IPS-20b (cell line): ENCODE measurements around the gene EIF3K.

Experiments
- H3K27ac ChIP-seq: one replicate; pipeline ENCODE4 v1.5.1; 2013; ENCODE audit warnings: low read length
- H3K27me3 ChIP-seq: 2 replicates; pipeline ENCODE4 v1.6.1; 2013; ENCODE audit warnings: mild to moderate bottlenecking, low read length, inconsistent platforms; ENCODE audit not compliant: insufficient read depth
- H3K36me3 ChIP-seq: 2 replicates; pipeline ENCODE4 v1.6.1; 2013; ENCODE audit warnings: low read depth, mild to moderate bottlenecking, inconsistent platforms, low read length, moderate library complexity; ENCODE audit not compliant: insufficient read depth
- H3K4me1 ChIP-seq: 2 replicates; pipeline ENCODE4 v1.6.1; 2013; ENCODE audit warnings: mild to moderate bottlenecking, control low read depth, inconsistent platforms, low read length, moderate library complexity; ENCODE audit not compliant: insufficient read depth
- H3K4me3 ChIP-seq: 2 replicates; pipeline ENCODE4 v1.5.1; 2013; ENCODE audit warnings: mild to moderate bottlenecking, low read length, inconsistent platforms
- H3K9ac ChIP-seq: 2 replicates; pipeline ENCODE4 v1.6.1; 2013; ENCODE audit warnings: low read depth, mild to moderate bottlenecking, inconsistent platforms, low read length, moderate library complexity
- H3K9me3 ChIP-seq: 2 replicates; pipeline ENCODE4 v1.6.1; 2013; ENCODE audit warnings: mild to moderate bottlenecking, low read depth, low read length, inconsistent platforms; ENCODE audit not compliant: insufficient read depth

EIF3K gene

DNA sequence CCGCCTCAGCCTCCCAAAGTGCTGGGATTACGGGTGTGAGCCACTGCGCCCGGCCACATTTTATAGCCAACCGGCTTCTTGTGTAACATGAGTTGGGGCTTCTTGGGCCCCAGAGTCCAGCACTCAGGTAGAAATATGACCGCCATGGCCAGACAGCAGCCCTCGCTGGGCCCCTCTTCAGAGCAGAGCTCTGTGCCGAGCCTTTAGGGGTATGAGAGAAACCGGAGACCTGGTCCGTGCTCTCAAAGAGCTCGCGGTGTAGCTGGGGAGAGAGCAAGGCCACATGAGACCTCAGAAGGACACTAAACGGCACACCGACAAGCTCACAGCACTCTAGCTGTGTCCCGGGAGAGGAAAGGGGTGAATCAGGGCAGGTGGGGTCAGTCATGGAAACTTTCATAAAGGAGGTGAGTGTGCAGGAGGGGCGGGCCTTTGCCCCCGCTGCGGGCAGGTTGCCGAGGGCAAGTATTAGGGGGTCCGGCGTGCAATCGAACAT, 44.2 kb downstream of the EIF3K start:
- H3K9ac ChIP-seq = peak overlapping the region; percentile 14; the same call in 1 of the 2 replicates
- H3K27me3 ChIP-seq = no peaks in the 10 kb centered on the region
- peaks cover under 1% of the 10 kb centered on the region; the same call in 1 of the 2 replicates for H3K36me3 ChIP-seq
- no peaks in the 10 kb centered on the region for H3K9me3 ChIP-seq
- H3K27ac ChIP-seq = peak overlapping the region; percentile 6
- no peak overlapping the region for H3K4me3 ChIP-seq
- peaks cover 68% of the 10 kb centered on the region for H3K4me1 ChIP-seq

DNA sequence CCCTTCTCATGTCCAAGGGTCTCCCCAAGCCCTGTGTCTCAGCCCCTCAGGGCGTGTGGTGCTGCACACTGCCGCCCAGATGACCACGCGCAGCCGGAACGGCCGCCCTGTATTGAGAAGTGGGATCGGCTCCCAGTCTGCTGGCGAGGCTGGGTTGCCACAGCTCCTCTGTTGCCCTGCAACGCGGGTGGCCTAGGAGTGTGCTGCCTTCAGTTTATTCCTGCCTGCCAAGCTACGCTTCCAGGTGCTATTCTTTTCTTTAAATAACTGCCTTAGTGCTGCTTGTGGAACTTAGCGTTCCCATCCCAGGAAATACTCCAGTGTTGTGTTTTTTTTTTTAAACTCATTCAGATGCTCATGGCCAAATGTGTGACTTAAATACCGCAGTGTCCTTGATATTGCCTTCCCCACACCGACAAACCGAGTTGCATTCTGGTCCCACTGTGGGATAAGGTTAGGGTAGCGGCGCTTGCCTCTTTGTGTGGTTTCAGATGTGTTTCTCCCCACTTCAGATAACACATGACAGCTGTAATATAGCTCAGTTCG, 45.0 kb downstream of the EIF3K start:
- Histone ChIP-seq H3K4me3 (no peak overlapping the region), H3K9me3 (no peaks in the 10 kb centered on the region), H3K27me3 (no peaks in the 10 kb centered on the region), H3K9ac (peak overlapping the region; percentile 86), H3K36me3 (peaks cover 6% of the 10 kb centered on the region; the same call in 1 of the 2 replicates), H3K4me1 (peaks cover 67% of the 10 kb centered on the region), H3K27ac (peak overlapping the region; percentile 17)

DNA sequence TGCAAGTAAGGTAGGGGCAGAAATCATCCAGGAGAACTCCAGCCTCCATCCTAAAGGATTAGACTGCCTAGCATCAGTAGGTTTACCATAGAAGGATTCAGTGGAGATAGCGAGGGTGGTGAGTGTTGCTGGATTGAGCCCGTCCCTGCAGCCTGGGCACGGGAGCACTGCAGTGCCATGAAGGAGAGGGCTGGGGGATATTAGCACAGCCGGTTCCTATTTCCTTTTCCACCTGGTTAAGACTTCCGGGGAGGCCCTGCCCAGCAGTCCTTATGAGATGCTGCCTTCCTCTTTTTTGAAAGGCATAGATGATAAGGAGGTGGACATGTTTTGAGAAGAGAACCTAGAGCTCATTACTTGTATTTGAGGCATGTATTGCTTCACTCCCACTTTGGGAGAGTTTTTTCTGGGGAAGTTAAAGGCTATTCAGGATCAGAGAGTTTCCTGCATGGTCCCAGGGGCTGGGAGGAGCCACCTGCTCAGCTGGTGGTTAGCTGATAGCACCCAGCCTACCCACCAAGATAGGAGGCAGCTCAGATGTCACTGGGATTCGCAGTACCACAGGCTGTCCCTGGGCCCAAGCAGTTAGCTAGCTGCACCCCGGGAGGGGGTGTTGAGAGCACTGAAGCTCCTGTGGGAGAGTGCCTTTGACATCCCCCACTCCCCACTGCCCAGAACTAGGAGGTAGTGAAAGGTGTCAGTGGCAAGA, 45.7 kb downstream of the EIF3K start:
- peaks cover 6% of the 10 kb centered on the region; the same call in 1 of the 2 replicates for H3K36me3 ChIP-seq
- peaks cover 72% of the 10 kb centered on the region for H3K4me1 ChIP-seq
- H3K27ac ChIP-seq = peak overlapping the region; percentile 96
- H3K4me3 ChIP-seq = no peak overlapping the region
- no peaks in the 10 kb centered on the region for H3K27me3 ChIP-seq
- H3K9ac ChIP-seq = peak overlapping the region; percentile 86
- no peaks in the 10 kb centered on the region for H3K9me3 ChIP-seq

DNA sequence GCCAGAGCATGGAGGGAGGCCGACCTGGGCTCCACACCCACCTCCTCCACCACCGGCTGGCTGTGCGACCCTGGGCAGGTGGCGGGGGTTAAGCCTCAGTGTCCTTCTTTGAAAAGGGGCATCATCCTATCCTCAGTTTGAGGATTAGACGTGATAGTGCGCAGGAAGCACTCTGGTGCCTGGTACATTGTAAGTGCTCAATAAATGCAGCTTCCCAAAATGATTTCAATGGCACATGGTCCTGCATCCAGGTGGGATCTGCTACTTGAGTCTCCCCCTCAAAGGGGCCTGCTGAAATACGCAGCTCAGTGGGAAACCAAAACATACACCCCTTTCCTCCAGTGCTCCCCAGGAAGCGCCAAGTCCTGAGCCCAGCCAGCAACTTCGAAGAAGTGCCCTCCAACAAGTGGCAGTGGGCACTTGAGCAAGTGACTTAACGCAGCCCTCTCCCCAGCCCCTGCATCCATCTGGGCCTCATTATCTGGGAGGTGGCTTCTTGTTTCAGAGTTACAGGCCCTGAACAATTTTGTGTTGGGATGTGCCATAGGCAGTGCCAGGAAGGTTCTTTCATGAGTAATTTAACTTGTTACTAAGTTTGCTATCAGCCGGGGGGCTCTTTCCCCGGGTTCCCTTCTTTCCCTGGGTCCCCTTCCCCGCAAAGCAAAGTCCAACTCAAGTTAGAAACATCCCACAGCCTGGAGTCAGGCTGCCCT, 46.4 kb downstream of the EIF3K start:
- Histone ChIP-seq H3K4me3 (peak overlapping the region; percentile 36; the same call in 1 of the 2 replicates), H3K9me3 (no peaks in the 10 kb centered on the region), H3K36me3 (peaks cover 13% of the 10 kb centered on the region; the same call in 1 of the 2 replicates), H3K27ac (peak overlapping the region; percentile 96), H3K9ac (peak overlapping the region; percentile 86), H3K27me3 (no peaks in the 10 kb centered on the region), H3K4me1 (peaks cover 76% of the 10 kb centered on the region)

DNA sequence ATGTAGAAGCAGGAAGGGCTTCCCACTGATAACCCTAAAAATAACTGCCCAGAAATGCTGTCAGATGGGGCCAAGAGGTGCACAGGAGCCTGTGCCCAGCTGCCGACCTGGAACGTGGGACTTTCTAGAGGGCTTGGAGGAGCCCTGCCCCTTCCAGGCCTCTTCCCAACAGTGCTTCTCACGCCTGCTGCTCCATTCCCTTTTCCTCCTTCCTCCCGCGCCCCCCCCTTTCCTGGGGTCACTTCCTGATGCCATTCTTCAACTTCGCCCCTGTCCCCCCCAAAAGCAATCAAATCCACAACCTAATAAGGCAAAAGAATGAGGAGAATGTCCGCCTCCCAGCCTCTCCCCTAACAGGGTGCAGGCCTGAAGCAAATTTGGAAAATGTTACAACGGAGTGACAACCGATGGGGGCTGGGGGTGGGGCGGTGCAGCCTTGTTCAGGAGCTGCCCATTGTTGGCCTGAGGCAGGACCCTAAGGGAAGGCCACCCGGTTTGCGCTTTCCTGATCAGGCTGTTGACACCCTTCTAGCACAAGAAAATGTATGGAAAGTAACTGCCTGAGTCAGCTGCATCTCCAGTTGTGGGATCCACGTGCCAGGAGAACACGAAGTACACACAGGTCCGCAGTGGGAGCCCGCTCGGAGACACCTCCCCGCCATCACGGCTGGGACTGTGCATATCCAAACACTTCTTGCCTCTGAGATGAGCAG, 47.1 kb downstream of the EIF3K start:
- Histone ChIP-seq H3K9ac (peak overlapping the region; percentile 86), H3K4me3 (peak overlapping the region; percentile 36; the same call in 1 of the 2 replicates), H3K27me3 (no peaks in the 10 kb centered on the region), H3K27ac (peak overlapping the region; percentile 96), H3K4me1 (peaks cover 75% of the 10 kb centered on the region), H3K9me3 (no peaks in the 10 kb centered on the region), H3K36me3 (peaks cover 13% of the 10 kb centered on the region; the same call in 1 of the 2 replicates)

DNA sequence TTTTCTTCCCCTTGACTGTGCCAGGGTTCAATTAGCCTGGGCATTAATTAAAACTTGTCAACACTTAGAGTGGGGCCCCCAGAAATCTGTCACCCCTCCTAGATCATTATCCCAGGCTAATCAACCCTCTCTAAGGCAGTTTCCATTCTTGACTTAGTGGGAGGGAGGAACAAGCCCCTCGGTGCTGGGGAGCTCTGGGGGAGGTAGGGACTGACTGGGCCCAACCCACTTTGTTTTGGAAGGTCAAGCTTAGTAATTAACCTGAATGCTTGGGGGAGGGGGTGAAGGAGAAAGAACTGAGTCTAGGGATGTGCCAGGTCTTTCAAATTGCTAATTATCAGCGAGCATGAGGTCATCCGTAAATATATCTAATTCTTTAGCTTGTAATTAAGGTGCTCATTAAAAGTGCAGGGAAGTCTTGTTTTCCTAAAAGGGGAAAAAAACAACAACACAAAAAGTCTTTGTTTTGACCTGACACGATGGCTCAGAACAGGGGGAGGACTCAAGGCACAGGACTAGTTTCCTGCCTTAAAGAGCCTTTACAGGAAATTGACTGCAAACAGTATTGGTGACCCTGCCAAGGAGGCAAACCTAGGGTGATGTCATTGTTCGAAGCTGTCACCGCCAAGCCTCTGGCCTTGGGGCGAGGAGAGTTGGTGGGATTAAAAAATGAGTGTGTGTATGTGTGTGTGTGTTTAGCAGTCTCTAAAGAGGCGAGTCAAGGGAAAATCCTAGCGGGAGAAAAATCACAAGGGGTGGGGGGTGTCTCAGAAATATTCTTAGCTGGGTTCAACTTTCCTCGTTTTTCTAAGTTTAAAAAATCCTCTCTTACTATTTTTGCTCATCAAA, 47.9 kb downstream of the EIF3K start:
- Histone ChIP-seq H3K27me3 (no peaks in the 10 kb centered on the region), H3K4me3 (peak overlapping the region; percentile 9; the same call in 1 of the 2 replicates), H3K4me1 (peaks cover 77% of the 10 kb centered on the region), H3K27ac (peak overlapping the region; percentile 93), H3K9me3 (no peaks in the 10 kb centered on the region), H3K36me3 (peaks cover 13% of the 10 kb centered on the region; the same call in 1 of the 2 replicates), H3K9ac (peak overlapping the region; percentile 81)

DNA sequence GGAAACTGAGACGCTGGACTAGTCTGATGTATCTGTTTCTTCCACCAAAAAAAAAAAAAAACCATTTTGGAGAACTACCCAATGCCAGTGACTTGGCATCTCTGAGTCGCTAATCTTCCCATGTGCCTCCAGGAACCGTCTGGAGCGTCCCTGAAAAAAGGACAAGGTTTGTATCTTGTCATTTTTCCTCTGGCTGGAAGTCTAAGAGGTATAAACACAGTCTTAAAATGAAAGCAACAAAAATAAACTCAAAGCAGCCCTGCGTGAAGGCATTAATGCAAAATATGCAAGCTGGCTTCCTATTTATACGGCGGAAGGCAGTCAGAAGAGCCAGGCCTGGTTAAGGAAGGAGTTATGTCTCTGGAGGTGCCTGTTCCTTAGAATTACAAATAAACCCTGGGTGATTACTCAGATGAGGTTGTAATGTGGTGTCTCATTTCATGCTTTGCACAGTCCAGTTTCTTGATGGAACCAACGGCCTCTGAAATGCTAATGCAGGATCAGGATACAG, 48.7 kb downstream of the EIF3K start:
- Histone ChIP-seq H3K9me3 (no peaks in the 10 kb centered on the region), H3K27me3 (no peaks in the 10 kb centered on the region), H3K9ac (peak overlapping the region; percentile 81; the same call in 1 of the 2 replicates), H3K4me1 (peaks cover 69% of the 10 kb centered on the region), H3K4me3 (no peak overlapping the region), H3K27ac (peak overlapping the region; percentile 93), H3K36me3 (peaks cover 13% of the 10 kb centered on the region; the same call in 1 of the 2 replicates)

DNA sequence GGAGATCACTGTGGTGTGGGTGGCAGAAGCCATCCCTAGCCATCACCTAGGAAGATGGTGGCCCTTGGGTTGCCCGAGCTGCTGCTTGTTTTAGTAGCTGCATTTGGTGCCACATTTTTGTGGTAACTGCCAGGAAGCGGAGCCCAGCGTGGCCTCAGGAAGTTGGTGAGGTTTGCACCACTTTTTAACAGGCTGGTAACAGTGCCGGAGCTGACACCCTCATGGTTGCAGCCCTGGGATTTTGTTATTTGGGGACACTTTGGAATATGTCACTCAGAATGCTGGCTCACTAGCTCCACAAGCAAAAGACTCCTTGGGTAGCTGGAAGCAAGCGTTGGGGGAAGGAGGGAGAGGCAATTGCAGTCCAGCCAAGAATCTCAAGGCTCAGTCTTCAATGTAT, 50.6 kb downstream of the EIF3K start:
- peaks cover 57% of the 10 kb centered on the region for H3K4me1 ChIP-seq
- H3K27me3 ChIP-seq = no peaks in the 10 kb centered on the region
- no peak overlapping the region for H3K27ac ChIP-seq
- H3K36me3 ChIP-seq = peaks cover 13% of the 10 kb centered on the region; the same call in 1 of the 2 replicates
- H3K9ac ChIP-seq = peak overlapping the region; percentile 16; the same call in 1 of the 2 replicates
- H3K4me3 ChIP-seq = no peak overlapping the region
- no peaks in the 10 kb centered on the region for H3K9me3 ChIP-seq

DNA sequence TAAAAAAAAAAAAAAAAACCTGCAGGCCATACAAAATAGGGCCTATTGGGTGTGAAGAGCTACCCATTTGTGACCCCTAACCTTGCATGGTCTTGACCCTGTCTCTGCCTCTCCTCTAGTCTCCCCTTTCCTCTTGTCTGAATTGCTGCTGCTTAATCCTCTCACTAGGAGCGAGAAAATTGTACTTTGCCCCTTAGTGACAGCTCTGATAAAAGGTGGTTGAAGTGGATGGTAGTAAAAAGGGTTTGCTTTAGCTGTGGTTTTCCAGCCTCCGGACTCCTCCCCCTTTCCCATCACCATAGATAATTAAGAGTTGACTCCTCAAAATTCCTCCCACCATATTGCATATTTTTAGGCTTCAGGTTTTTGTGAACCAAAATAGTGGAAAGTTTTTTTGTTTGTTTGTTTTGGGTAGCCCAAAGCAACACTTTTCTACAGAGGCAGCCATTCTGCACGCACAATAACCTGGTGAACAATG, 52.0 kb downstream of the EIF3K start:
- Histone ChIP-seq H3K4me3 (no peak overlapping the region), H3K9ac (no peak overlapping the region), H3K27ac (no peak overlapping the region), H3K4me1 (peaks cover 47% of the 10 kb centered on the region), H3K9me3 (no peaks in the 10 kb centered on the region), H3K36me3 (peaks cover 13% of the 10 kb centered on the region; the same call in 1 of the 2 replicates), H3K27me3 (no peaks in the 10 kb centered on the region)

DNA sequence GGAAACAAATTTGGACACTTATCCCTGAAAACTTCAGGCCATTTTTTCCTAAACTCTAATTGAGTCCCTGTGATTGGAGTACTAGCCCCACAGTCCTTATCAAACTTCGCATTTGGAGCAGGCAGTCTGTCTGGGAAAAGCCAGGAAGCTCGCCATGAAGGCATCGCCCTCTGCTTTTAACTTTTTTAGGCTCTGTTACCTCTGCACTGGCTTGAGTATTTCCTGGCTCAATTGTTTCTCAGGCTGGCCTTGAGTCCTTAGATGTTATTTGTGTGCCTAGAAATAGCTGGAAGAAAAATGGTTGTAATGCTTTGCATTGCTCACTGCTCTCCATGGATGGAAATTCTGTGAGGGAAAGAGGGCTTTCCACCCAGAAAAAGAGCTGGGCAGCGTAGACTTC, 52.7 kb downstream of the EIF3K start:
- H3K9ac ChIP-seq = no peak overlapping the region
- peaks cover 42% of the 10 kb centered on the region for H3K4me1 ChIP-seq
- no peaks in the 10 kb centered on the region for H3K27me3 ChIP-seq
- H3K27ac ChIP-seq = no peak overlapping the region
- H3K36me3 ChIP-seq = peaks cover 13% of the 10 kb centered on the region; the same call in 1 of the 2 replicates
- no peak overlapping the region for H3K4me3 ChIP-seq
- no peaks in the 10 kb centered on the region for H3K9me3 ChIP-seq
